HUDEP-2 (cell line): ENCODE data around the gene PSMD11.

Experiments
- DNase-seq, 76 experiments: peaks; one replicate each; lab custom pipeline; 2025; ENCODE audit not compliant: unreplicated experiment in 76 of 76; lab: John Stamatoyannopoulos, UW

Gene PSMD11

DNA sequence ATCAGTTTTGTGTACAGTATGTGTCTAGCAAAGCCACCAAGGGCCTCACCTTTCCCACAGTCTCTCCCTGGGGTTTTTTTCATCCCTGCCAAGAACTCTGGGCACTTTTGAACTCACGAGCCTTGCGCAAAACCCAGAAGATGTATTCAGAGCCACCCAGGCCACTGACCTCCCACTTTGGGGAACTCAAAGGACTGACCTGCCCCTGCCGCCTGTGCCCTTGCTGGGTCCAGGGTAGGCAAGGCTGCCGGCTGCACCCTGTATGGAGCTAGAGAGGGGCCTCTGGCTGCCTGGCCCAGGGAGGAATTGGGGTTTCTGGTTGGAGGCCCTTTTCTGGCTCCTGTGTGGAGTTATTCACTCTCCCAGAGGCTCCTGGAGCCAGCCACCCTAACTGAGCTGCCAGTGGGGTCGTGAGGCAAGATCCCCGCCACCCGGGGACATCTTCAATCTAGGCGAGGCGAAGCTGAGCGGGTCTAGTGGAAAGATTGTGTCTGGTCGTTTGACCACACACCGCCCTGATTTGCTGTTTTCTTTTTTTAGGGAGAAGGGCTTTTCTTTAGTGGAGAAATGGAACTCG lies 44.4 kb downstream of the PSMD11 start:
- DNase-seq, result no peak

DNA sequence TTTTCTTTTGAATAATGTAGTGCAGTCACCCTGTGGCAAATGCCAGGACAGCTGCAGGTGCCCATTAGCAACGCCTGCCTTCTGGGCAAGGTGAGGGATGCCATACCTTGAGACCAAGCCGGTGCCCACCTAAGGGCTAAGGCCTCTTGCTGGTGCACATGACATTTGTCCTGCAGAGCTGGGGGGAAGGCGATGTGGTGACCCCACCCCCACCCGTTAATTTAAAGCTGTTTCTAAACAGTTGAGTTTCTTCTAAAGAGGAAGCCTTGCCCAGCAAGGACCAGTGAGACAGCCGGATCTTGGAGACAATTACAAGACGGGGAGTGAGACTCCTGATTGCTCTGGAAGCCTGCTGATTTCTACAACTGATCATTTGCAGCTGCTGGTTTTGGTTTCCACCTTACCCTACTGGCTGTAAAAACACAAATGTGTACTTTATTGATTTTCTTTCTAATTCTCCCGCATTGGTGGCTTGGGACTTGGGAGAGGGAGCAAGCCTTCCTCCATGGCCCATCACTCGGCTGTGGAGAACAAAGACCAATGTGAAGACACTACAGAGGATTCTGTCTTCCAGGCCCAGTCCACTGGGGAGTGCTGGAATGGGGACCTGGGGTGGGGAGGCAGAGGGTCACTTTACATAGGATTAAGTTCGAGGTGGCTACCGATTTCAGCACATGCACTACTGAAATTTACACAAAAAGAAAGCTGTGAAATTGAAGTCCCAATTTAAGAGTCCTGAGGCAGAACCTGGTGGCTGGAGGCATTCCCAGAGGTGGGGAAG lies 45.2 kb downstream of the PSMD11 start:
- DNase-seq, result no peak

DNA sequence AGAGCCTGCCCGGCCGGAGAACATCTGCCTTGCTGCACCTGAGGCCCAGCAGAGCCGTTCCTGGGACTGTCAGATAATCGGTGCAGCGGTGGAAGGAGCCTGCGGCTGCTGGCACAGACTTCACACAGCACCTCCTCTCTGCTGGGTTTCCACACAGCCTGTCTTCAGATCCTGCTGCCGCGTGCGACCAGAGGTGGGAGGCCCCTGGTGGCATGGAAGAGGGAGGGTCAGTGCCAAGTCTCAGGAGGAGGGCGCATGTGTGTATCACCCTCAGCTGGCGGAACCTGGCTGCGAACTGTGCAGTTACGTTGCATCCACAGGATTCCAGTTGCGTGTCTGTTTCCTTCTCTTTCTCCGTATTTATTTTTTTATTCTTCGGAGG lies 45.8 kb downstream of the PSMD11 start:
- DNase-seq, result no peak

DNA sequence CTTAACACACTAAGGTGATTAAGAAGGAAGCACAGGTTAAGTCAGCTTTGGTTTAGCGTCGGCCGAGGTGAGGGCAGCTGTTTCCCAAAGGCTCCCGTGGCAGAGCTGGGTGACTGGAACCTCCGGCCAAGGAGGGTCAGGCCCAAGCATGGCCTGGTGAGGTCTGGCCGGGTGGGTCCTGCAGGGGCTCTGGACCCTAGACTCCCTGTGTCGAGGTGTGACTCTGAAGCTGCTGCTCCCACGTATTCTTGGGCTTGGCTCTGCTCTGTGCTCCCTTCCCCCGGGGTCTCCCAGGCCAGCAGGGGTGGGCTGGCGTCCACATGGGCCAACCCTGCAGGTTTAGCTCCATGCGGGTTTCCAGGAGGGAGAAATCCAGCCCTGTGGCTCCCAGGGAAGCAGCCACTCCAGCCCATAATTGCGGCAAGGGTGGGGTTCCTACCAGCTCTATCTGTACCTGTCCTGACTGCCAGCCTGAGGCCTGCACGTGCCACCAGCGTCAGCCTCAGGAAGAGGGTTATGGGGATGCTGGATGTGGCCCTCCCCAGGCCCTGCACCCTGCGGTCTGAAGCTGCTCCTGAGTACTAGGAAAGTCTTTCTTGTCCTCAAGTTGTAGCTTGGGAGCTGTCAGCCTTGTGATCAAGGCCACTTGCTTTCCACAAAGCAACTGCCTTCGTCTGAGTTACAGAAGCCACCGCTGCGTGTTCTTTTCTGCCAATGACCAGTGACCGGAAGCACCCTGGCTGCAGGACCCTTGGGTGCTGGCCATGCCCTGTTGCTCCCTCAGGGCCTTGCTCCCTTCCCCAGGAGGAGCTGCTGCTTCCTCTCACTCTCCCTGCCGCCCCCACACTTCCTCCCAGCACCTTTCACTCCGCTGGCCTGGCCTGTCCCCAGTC lies 47.3 kb downstream of the PSMD11 start:
- DNase-seq, result no peak

DNA sequence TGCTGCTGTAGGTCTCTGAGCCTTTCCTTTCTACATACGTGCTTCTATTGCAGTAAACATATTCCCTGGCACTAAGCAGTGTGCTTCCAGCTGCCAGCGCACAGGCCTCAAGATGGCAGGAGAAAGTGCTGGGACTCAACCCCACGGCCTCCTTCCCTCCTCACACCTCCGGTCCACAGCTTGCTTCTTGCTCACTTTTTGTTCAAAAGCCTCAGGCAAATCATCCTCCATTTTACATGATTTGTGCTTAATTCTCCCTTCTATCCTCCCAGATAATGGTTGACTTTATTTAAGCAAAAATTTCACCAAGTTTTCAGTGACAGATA lies 47.9 kb downstream of the PSMD11 start:
- no peak for DNase-seq

DNA sequence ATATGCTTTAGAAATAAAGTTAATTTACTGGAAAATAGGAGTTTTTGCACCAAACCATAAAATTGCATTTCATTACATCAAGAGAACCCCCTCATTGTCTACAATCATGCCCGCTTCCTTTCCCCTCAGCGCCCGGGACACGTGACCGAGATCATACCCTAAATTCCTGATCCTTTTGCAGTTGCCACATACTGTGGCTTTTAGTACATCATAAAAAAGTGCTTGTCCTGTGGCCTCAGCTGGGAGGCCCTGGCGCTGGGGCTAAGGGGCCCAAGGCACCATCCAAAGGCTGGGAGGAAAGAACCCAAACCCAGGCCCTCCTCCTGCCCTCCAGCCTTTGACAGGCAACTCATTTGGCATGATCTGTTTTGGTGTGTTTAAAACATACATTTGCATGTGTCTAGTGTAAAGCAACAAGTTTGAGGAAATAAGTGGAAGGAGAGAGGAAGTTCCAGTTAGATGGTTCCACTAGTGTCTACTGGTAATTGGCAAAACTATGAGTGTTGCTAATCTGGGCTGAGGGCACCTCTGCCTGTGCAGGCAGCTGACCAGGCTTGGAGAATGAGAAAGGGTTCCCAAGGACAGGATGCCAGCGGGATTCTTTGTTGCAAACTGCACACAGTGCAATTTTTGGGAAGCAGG lies 48.5 kb downstream of the PSMD11 start:
- no peak for DNase-seq

DNA sequence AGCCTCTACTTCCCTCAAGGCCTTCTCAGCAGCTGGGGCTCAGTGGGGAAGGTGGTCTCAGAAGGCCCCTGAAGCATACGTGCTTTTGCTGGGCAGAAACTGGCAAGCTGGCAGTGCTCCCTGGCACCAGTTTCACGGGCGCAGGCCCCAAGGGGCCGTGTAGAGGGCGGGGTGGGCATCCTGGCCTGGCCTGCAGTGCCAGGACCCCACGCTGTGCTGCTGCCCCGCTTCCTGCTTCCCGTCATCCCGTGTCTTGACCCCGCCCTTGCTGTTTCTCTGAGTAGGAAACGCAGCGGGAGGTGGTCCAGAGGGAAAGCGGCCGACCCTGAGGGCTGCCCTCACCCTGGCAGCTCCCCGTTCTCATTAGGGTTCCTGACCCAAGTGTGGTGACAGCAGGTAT lies 49.3 kb downstream of the PSMD11 start:
- DNase-seq, result no peak

DNA sequence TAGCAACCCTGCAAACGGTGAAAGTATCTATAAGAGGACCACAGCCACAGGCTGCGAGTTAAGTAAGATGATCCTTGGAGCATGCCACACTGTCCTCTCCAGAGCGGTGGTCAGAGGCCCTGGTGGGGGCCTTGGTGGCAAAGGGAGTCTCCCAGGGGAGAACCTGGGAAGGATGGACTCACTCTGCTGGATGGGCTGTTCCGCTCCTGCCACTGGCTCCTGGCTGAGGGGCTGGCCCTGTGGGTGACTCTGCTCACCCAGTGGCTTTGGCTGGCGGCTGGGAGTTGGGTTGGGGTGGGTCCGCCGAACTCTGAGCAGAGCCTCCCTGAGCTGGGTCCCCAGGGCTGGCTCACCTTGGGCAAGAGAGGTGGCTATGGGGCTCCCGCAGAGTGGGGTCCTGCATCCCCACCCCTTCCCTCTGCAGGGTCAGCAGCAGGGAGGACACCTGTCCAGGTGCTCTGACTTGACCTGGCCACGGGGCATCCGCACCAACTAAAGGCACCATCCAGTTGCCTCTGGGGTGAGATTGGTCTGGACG lies 49.7 kb downstream of the PSMD11 start:
- DNase-seq, result no peak

DNA sequence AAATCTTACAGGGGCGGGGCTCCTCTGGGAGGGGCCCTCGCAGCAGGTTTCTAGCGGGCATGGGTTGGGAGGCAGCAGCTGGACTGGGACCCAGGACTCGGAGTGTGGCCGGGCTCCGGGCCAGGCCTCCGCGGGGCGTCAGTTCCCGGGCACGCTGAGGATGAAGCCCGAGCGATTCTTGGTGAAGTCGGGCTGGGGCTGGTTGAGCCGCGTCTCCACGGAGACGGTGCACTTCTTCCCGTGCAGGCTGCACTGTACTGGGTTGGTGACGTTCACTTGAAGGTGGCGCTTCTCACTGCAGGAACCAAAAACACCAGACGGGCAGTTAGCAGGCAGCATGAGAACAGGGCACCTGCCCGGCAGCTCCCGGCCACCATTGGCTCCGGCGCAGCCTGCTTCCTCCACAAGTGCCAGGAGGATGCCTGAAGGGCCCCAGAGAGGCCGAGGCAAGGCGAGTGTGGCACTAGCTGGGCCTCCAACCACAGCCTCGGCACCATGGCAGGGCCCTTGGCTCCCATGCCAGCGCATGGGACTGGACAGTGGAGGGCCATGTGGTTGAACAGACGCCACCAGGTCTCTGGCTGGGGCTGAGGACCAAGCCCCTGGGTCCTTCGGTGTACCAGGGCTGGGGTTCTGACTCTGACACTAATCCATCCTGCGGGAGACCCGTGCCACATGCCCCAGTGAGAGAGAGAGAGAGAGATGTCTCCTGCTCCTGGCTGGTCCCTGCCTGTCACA lies 50.5 kb downstream of the PSMD11 start:
- DNase-seq, result no peak

DNA sequence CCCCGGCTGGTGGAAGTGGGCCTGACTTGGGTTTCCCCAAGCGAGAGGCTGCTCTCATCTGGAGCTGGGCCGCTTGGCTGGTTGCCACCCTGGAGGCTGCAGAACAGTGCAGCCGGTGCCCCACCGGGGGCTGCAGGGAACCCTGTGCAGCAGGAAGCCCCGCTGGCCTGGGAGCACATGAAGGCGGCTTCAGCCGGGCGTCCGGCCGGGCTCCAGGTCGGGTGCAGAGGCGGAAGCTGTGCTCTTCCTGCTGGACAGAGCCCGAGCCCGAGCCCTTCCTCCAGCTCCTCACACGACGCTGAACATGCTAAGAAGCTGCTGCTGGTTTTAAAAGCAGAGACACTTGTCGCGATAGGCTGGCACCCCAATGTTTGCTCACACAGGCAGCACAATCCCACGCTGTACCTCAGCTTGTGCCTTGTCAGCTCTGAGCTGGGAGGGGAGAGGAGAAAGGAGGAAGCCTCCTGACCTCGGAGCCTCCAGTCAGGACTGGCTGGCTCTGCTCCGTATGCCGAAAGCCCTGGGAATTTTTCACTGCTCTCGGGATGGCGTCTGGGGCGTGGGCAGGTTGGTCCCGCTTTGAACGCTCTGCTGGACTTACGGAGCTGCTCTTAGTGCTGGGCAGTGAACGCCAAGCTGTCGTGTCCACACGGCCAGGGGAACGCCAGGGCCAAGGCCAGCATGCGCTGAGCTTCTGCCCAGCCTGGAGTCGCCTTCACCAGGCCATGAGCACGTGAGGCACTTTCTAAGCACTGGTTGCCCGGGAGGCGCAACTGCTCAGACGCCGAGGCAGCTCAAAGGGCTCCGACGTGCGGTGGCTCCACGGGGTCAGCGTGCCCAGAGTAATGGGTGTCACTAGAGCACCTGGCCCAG lies 51.3 kb downstream of the PSMD11 start:
- peak in 1 of 76 experiments; percentile 60 for DNase-seq

DNA sequence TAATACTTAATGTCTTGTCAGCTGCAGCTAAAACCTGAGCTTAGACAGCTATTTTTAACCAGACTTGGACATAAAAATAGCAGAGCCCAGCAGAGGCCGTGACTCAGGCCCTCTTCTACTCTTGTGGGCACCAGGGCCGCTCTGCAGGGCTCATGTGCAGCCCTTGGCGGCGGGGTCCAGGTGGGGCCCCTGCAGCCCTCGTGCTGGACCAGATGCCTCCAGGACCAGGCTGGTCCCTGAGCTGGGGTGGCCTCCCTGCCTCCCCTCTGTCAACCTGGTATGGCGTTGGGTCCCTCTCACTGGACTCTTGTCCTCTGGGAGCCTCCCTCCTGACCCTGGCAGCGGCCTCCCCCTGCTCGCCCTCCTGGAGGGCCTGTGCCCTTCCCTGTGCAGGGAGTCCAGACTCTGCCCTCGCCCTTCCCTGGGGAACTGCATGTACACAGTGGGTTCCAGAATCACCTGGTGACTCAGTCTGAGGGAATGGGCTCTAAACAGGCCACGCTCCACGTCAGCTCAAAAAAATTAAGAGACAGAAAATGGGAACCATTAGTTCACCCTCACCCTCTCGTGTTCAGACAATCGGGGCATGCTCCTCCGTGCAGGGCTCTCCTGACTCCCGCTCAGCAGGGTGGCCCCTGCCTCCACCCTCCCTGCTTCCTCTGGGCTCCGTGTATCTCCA lies 52.2 kb downstream of the PSMD11 start:
- no peak for DNase-seq

DNA sequence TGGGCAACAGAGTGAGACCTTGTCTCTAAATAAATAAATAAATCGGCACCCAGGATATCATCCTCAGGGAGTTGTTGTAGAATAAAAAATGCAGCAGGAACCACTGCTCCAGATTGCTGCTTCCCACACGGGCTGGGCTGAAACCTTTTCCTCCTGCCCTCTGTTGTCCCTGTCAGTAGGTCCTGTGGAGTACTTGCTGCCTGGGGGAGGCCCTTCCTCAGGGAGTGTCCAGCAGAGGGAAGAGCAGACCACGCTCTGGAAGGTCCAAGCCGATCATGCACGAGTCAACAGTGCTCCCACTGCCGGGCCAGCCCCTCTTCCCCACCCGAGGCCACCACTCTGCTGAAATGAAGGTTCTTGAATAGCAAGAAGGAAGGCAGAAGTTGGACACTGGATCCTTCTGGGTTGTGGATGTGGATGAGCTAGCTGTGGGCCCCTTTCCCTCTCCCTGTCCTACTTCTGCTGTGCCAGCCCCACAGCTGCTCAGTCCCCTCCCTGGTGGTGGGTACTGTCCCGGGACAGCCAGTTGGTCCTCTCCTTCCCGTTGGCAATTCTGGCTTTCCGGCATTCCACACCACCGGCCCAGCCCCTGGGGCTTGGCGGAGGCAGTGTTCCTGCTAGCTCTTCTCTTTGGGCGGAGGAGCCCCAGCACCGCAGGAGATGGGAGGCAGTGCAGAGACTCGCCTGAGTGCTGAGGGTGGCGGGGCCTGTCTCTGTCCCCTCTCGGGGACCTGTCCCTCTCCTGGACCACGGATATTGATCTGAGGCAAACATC lies 53.3 kb downstream of the PSMD11 start:
- DNase-seq, result no peak

DNA sequence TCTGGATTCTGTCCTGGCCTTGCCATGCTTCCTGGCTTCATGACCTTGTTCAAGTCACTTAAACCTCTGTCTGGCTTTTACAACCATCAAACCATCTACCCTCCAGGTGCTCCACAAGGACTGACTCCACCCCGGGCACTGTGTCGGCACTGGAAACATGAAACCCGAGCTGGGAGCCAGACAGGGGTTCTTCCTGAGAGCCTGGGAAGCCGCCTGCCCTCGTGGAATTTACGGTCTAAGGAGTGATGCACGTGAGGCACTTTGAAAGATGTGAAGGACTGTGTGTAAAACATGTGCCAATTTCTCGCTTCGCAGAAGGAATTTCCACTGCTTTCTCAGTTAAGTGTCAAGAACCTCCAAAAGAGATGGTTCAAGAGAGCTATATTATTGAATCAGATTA lies 54.1 kb downstream of the PSMD11 start:
- DNase-seq, result no peak

DNA sequence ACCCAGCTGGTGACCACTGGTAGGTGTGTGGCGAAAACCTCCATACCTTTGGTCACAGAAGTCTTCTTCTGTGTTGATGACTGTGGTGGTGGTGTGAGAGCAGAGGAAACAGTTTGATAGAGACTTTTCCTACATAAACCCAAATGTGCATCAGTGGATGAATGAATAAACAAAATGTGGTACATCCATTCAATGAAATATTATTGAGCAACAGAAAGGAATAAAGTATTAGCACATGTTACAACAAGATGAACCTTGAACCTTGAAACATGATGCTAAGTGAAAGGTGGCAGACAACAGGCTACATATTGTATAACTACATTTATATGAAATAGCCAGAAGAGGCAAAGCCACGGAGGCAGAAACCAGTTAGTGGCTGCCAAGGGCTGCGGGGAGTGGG lies 57.7 kb downstream of the PSMD11 start:
- DNase-seq, result no peak

DNA sequence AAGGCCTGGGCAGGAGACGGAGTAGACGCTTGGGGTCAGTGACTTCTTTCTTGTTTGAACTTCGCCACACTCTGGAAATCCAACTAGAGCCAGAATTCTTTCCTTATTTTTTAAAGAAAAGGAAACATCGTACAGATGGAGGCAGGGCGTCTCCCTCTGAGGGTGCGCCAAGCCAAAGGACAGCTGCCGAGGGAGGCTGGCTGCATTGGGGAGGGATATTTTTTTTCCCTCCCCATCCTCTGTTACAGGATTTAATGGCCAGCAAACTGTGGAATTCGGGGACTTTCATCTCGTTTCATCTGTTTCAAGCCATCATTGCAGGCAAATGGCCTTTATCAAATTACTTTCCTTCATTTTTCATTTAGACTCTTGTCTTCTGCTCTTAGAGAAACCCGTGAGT lies 58.4 kb downstream of the PSMD11 start:
- DNase-seq, result no peak

DNA sequence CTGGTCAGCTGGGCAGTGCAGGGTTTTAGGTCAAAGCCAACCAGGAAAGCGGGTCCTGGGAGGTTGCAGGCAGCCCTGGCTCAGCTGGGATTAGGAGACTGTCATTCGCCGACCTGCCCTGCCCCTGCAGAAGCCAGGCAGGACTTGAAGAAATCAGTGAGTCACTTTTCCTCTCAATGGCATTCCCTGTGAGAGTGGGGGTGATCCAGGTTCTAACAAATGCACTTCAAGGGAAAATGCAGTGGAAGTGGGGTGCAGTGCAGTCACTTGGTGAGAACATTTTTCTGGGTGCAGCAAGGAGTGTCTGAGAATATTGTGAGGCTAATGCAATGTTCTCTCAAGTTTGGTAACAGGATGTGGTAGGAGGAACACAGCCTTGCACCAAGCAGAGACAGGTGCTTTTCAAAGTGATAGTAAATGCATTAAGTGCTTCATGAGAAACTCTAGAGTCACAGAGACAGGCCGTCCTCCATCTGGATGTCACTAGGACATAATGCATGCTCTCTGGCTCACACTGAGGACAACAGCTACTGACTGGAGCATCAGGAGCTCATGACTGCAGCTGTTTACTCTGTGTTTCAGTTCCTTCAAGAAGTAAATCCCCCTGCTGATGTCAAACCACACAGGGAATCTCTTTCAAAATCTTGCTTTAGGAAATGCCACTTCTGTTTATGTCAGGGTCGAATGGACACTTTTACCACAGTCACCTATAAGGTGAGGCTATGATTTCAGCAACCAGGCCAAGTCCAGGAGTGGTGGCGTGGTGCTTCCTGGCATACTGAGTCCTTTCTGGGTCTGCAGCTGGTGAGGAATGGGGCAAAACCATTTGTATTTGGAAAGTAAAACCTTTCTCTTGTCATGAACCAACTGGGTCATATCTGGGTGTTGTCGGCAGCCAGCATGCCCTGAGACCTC lies 59.2 kb downstream of the PSMD11 start:
- DNase-seq, result no peak
